NT2/D1 (cell line): ENCODE data around the gene CLNS1A.

Source experiments
- YY1 ChIP-seq: IDR thresholded peaks from 2 replicates; pipeline ENCODE4 v1.6.1; 2011; ENCODE audit not compliant: insufficient read length, insufficient read depth
- ZNF274 ChIP-seq: IDR thresholded peaks from 2 replicates; pipeline ENCODE4 v1.6.1; 2011; ENCODE audit warnings: mild to moderate bottlenecking, low read depth, low read length

- no peak for TF ChIP-seq ZNF274
- TF ChIP-seq YY1: no peak
Observed at GRCh38 chr11:77665240-77665965, 27.8 kb upstream of the CLNS1A start.
